ENCODE measurements around the gene CD79B.

The CD79B gene

DNA sequence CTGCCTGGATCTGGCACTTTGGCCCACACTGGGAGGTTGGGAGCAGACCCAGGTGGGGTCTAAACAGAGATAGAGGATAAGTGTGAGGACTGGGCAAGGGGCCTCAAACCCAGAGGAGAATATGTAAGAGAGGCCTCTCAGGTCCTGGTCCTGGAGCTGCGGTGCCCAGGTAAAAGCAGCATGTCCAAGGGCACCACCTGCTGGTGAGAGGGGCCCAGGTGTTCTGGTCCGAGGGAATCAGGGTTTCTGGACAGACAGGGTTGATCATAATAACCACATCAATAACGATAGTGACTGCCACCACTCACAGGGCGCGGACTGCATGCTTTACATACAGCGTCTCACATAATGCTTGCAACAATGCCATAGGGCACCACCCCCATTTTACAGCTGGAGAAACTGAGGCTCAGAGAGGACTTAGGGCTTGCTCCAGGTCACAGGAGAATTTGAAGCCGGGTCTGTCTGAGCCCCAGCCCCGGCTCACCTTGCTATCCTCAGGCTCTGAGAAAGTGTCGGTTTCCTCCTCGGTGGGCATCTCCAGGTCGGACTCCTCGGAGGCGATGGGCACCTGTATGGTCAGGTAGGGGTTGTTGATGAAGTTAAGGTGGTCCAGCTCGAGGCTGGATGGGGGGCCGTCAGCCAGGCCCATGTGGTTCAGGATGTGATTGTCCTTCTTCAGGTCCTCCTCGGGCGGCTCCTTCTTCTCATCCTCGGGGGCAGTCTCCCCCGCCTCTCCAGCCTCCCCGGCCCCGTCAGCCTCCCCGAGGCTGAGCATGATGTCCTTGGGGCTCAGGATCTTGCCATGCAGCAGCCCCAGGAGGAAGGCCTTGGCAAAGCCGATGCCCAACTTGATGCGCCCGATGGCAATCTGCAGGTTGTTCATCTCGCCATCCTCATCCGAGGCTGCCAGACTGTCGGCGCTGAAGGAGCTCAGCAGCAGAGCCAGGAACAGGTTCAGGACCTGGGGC, 19.1 kb upstream of the CD79B start:
- DNase-seq: no peak

DNA sequence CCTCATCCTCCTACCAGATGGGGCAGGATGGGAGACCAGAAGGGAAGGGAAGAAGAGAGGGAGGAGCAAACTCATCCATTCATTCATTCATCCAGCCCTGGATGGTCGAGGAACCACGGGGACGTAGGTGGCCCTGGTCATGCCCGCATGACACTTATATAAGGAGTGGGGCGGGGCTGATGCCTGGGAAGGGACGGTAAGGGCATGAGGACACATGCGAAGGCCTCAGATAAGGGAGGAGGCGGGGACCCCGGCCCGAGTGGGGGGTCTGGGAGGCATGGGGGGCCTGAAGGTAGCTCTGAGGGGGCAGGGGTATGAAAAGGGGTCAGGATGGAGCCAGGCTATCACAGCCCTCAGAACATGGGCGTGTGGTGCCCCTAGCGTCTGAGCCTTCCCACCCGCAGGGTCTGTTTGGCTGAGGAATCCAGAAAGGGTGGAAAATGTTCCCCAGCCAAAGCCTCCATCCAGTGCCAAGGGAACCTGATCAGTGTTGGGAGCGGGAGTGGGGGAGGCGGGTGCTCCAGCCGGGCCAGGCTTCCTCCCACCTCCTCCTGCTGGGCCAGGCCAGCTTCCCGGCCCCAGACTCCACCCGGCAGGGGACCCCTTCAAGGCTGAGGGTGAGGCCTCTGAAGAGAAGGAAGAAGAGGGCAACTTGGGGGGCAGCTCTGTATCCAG, 17.6 kb upstream of the CD79B start:
- DNase-seq: no peak

- DNase-seq: no peak
Observed at GRCh38 chr17:63948521-63948920, 16.4 kb upstream of the CD79B start.

DNA sequence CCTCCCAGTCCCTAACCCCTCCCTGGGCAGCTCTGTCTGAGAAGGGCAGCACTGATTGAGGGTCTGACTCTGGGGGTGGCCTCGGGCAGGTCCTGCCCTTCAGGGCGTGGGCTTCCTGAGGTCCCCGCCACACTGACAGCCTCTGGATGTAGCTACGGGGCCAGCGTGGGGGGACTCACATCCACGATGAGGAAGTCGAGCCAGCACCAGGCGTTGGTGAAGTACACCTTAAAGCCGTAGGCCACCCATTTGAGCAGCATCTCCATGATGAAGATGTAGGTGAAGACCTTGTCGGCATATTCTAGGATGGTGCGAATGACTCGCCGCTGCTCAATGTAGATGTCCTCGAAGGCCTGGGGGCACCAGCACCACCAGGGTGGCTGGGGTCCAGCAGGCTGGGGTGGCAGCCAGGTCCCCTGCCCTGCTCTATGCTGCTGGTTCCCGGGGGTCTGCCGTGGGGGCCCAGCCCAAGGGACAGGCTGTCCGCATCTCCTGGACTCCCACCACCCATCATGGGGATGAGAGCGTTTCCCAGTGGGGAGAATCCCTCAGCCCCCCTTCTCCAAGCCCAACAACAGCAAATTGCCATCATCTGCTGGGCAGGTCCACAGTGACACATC, 15.7 kb upstream of the CD79B start:
- no peak for DNase-seq

DNA sequence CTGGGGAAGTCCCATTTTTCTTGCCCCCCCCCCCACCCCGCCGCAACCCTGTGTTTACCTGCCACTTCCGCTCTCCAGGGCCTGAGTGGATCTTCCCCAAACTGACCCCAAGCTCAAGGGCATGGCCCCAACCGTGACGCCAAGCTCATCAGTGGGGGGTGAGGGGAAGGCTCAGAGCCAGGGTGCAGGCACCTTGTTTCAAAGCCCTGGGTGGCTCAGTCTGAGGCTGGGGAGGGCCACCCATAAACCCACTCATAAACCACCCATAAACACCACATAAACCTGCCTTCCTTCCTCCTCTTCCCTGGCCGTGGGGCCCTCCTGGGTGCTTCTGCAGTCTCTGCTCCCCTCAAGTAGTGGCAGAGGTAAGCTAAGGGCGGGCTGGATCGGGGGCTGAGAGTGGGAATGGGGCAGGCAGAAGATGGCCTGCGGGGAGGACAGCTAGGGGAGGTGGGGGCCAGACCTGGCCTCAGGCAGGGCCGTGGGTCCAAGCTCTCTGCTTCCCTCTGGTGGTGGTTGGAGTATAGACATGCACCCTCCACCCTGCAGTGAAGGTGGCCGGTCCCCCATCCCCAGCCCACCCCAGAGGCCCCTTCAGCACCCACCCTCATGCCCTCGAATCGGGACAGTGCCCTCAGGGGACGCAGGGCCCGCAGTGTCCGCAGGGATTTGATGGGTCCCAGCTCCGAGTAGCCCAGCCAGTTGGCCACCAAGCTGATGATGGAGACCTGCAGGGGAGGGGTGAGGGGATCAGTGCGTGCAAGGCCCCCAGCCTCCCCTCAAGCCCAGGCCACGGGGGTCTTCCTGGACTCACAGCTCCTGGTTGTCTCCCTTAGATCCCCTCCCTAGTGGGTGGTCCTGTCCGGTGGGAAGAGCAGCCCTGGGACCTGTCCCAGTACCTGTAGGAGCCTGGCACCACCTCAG, 14.6 kb upstream of the CD79B start:
- peak; percentile 48 to 66 for DNase-seq

DNA sequence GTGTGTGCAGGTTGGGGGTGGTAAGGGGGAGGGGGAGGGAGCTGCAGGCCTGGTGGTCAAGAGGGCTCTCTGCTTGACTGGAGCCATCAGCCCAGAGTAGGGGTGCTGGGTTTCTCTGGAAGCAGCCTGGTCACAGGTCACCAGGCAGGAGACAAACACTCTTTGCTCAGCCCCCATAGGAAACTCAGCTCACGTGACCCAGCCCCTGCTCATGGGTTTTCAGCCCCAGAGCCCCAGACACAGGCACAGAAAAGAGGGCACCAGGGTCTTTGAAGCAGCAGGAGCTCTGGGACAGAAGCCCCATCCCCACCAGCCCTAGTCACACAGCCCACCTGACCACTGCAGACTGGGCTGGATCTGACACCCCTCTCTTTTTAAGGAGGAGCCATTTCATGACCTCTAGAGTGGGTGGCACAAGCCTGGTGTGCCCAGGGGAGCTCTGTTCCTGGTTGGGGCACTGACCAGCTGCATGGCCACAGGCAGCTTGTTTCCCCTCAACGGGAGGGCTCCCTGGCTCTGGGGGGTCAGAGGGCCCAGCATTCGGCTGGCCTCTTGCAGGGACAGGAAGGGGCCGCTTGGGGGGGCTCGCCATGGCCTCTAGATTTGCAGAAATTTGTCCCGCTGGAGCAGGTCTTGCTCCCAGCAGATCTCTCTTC, 13.8 kb upstream of the CD79B start:
- DNase-seq: no peak

- DNase-seq: no peak
Observed at GRCh38 chr17:63944736-63945499, 12.8 kb upstream of the CD79B start.

DNA sequence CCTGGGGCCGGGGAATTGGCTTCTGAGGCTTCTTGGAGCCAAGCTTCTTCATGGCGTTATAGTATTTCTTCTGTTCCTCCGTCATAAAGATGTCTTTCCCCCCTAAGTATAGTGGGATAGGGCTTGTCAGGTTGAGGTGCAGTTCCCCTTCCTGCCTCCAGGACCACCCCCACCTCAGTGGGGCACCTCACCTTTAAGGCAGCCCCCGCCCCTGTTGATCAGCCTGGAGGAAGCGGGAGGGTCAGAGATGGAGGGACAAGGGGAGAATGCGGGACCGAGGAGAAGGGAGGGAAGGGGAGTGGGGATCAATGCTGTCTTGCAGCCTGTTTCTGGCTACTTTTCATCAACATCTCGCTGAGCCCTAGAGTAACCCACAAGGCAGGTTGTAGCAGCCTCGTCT, 11.6 kb upstream of the CD79B start:
- DNase-seq: no peak

- DNase-seq: no peak
Observed at GRCh38 chr17:63942309-63942985, 10.3 kb upstream of the CD79B start.

DNA sequence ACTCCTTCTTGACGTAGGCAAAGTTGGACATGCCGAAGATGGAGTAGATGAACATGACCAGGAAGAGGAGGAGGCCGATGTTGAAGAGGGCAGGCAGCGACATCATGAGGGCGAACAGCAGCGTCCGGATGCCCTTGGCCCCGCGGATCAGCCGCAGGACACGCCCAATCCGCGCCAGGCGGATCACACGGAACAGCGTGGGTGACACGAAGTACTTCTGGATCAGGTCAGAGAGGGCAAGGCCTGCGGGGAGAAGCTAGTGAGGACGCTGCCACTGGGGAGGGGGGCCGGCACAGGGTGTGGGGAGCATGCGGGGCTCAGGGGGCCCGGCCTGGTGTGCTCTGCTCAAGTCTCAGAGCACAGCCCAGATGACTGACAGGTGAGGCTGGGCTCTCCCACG, 9.6 kb upstream of the CD79B start:
- no peak for DNase-seq

- no peak for DNase-seq
Observed at GRCh38 chr17:63941162-63941561, 9.0 kb upstream of the CD79B start.

DNA sequence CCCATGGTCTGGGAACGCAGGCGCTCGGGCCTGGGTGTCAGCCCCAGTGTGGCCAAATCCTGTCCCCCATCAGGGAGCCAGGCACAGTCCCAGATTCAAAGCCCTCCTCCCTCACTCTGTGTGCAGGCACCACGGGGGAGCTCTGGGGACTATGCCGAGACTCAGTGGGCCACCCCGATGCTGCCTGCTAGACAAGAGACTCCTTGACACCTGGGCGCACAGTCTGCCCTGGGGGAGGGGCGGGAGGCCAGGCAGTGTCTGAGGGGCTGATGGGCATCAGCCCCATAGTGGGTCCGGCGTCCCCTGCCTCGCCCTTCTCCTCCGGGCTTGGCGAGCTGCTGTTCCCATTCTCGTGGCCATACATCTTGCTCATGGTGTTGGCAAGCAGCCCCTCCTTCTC, 8.5 kb upstream of the CD79B start:
- no peak for DNase-seq

- no peak for DNase-seq
Observed at GRCh38 chr17:63939884-63940283, 7.8 kb upstream of the CD79B start.

GRCh38 chr17:63939401-63939800, 7.3 kb upstream of the CD79B start:
- DNase-seq: no peak

- no peak for DNase-seq
Observed at GRCh38 chr17:63937920-63938319, 5.8 kb upstream of the CD79B start.

GRCh38 chr17:63937319-63937718, 5.2 kb upstream of the CD79B start:
- no peak for DNase-seq

- peak in 1 of 2 experiments; percentile 22 for DNase-seq
Observed at GRCh38 chr17:63934183-63935112, 2.3 kb upstream of the CD79B start.

DNA sequence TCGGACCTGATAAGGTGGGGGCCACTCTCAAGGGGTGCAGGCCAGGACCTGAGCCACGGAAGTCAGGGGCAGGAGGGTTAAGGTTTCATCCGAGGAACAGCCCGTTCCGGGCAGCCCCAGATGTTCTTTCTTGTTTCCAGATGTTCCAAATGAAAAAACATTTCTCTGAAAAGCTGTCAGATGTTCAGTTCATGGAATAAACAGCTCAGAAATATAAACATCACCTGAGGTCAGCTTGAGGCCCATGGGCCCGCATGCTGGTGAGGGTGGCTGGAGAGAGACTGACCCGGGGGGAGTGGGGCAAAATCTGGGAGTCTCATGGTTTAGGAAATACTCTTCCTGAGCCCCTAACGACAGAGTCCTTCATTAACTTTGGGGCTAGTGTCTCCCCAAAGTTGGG, 1.5 kb upstream of the CD79B start:
- DNase-seq: no peak

DNA sequence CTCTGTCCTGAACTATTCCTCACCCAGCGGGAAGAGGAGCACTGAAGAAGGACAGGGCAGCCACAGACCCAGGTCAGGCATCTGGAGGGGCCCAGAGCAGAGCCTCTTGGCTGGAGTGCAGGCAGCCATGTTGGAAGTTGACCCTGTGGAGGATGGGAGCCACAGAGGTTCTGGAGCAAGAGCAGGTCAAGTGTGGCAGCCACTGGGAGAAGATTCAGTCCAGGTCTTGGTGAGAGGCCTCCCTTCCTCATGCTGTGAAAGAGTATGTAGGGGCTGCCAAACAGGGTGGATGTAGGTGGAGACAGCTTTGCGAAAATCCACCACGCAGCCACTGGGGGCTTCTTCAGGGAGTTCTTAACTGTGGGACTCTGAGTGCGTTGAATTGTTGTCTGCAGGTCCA, 590 bp upstream of the CD79B start:
- DNase-seq: no peak

Measured in Kasumi-1 (cell line).